K562 (cell line): ENCODE data around the gene TICRR. TPM values are rescaled to one million over a fixed set of nuclear protein-coding genes. Genes with fewer than 3 reads are reported as not detected.

Experiments
- AFF1 ChIP-seq, 2 experiments: fragments of 450-650 bp; IDR thresholded peaks; 2 replicates each; pipeline ENCODE4 v1.6.1; 2018; ENCODE audit warnings: mild to moderate bottlenecking in 2 of 2, low read depth in 1 of 2; ENCODE audit not compliant: partially characterized antibody in 2 of 2
- CCNT2 ChIP-seq: IDR thresholded peaks from 2 replicates; pipeline ENCODE4 v1.6.1; 2011; ENCODE audit warnings: borderline replicate concordance, low read depth, mild to moderate bottlenecking, moderate library complexity, mixed read lengths, low read length; ENCODE audit not compliant: insufficient read length; ENCODE audit errors: extremely low read depth
- DLX4 ChIP-seq: fragments of 250-450 bp; sonication (Bioruptor Pico); IDR thresholded peaks from 2 replicates; pipeline ENCODE4 v1.6.1; 2021; ENCODE audit warnings: mild to moderate bottlenecking
- GATAD2B ChIP-seq: fragments of 450-650 bp; IDR thresholded peaks from 2 replicates; pipeline ENCODE4 v1.6.1; 2017; ENCODE audit warnings: mild to moderate bottlenecking, borderline replicate concordance
- GTF2F1 ChIP-seq: IDR thresholded peaks from 2 replicates; pipeline ENCODE4 v1.6.1; 2011; ENCODE audit warnings: low read depth, low read length, improper control_type of control experiment
- HDAC6 ChIP-seq: IDR thresholded peaks from 2 replicates; pipeline ENCODE4 v1.6.1; 2012; ENCODE audit warnings: low read depth, mild to moderate bottlenecking, control low read depth, inconsistent platforms, low read length, moderate library complexity
- HMGXB4 ChIP-seq: sonication (generic); formaldehyde crosslinking; IDR thresholded peaks from 2 replicates; pipeline ENCODE4 v1.8.1; 2023; ENCODE audit warnings: mild to moderate bottlenecking, missing genetic modification reagents
- KAT8 ChIP-seq: fragments of 450-650 bp; IDR thresholded peaks from 2 replicates; pipeline ENCODE4 v1.6.1; 2016; ENCODE audit warnings: low read depth, mild to moderate bottlenecking
- MITF ChIP-seq: IDR thresholded peaks from 2 replicates; pipeline ENCODE4 v1.6.1; 2014; ENCODE audit warnings: antibody characterized with exemption
- NR4A1 ChIP-seq, 2 experiments: fragments of 250-450 bp in 1 of 2; fragments of 450-650 bp in 1 of 2; sonication (Bioruptor Pico) in 1 of 2; IDR thresholded peaks; 2 replicates each; pipeline versions ENCODE4 v1.4.0 to v1.6.1; 2016 to 2020; ENCODE audit warnings: mild to moderate bottlenecking in 2 of 2, missing compliant biosample characterization in 1 of 2, missing genetic modification characterization in 1 of 2, moderate library complexity in 1 of 2
- SNRNP70 ChIP-seq: fragments of 200-400 bp; formaldehyde crosslinking; optimal IDR thresholded peaks from 2 replicates; pipeline ENCODE3; 2017; ENCODE audit warnings: low read depth, low read length
- TCFL5 ChIP-seq: fragments of 250-450 bp; sonication (Bioruptor Pico); conservative IDR thresholded peaks from 2 replicates; pipeline ENCODE4 v1.6.1; 2021; ENCODE audit warnings: mild to moderate bottlenecking, moderate library complexity, matching md5 sums
- WHSC1 ChIP-seq: IDR thresholded peaks from one replicate; pipeline ENCODE4 v1.6.1; 2012; ENCODE audit warnings: low read length, control low read depth, inconsistent platforms
- ZNF140 ChIP-seq: fragments of 250-450 bp; sonication (Bioruptor Pico); IDR thresholded peaks from 2 replicates; pipeline ENCODE4 v1.8.0; 2021; ENCODE audit warnings: moderate library complexity, mild to moderate bottlenecking, inconsistent platforms
- ZNF280B ChIP-seq: fragments of 250-450 bp; sonication (Bioruptor Pico); IDR thresholded peaks from 2 replicates; pipeline ENCODE4 v1.5.1; 2021; ENCODE audit warnings: mild to moderate bottlenecking
- ZNF707 ChIP-seq: fragments of 250-450 bp; sonication (Bioruptor Pico); conservative IDR thresholded peaks from 2 replicates; pipeline ENCODE4 v1.8.0; 2022; ENCODE audit warnings: inconsistent platforms, mild to moderate bottlenecking, moderate library complexity
- ZNF717 ChIP-seq: fragments of 250-450 bp; sonication (Bioruptor Pico); IDR thresholded peaks from 2 replicates; pipeline ENCODE4 v1.5.0; 2021
- ZNF75A ChIP-seq: fragments of 450-650 bp; formaldehyde crosslinking; IDR thresholded peaks from 2 replicates; pipeline ENCODE4 v1.4.0; 2020; ENCODE audit warnings: mild to moderate bottlenecking
- polyA plus RNA-seq, 8 experiments: library from polyadenylated mRNA; depleted of rRNA in 4 of 8; stranded (reverse) in 5 of 8; unstranded in 3 of 8; fragments of >200 nt; fragmentation: Nextera tagmentation in 2 of 8; fragmentation: Illumina TruSeq in 1 of 8; extraction: Ambion mirVana in 2 of 8; extraction: Trizol in 1 of 8; gene quantifications; 2 replicates each; pipeline versions ENCODE4 v1.2.1 to v1.2.3, GENCODE V29; 2011 to 2014; ENCODE audit warnings: inconsistent platforms in 1 of 8, missing spikeins in 1 of 8
- total RNA-seq, 7 experiments: library from RNA; depleted of rRNA in 6 of 7; stranded (reverse); fragments of >200 nt in 6 of 7; fragmentation: Illumina TruSeq in 2 of 7; extraction: Trizol in 2 of 7; gene quantifications; 2 replicates each; pipeline versions ENCODE4 v1.2.1 to v1.2.3, GENCODE V29; 2011 to 2021; ENCODE audit warnings: low replicate concordance in 1 of 7

The TICRR gene
- total and polyA plus RNA-seq, 9 of the 15 experiments (the other 6 are each of a cell fraction or from before 2014, with no cell fraction given), result 0.84 to 22.9 (median 13.7) TPM

- no peak for TF ChIP-seq NR4A1 (CRISPR knock-in tag; IDR thresholded peaks at IDR 0.05)
- no peak for TF ChIP-seq NR4A1 (tag; IDR thresholded peaks at IDR 0.05)
- no peak for TF ChIP-seq ZNF280B
- no peak for TF ChIP-seq CCNT2
- no peak for TF ChIP-seq ZNF140 (CRISPR knock-in tag)
- TF ChIP-seq GATAD2B, result no peak
- no peak for TF ChIP-seq KAT8
- TF ChIP-seq ZNF717 (CRISPR knock-in tag), result no peak
- TF ChIP-seq AFF1 (IDR thresholded peaks at IDR 0.05; ENCODE audit: low read depth in 1 of 2, partially characterized antibody in 2 of 2), result no peak
- TF ChIP-seq HMGXB4 (CRISPR knock-in tag), result no peak
- no peak for TF ChIP-seq WHSC1
- TF ChIP-seq ZNF75A, result no peak
- TF ChIP-seq ZNF707 (CRISPR knock-in tag), result no peak
- no peak for TF ChIP-seq TCFL5 (CRISPR knock-in tag)
- TF ChIP-seq SNRNP70, result no peak
- no peak for TF ChIP-seq HDAC6
- TF ChIP-seq GTF2F1, result no peak
- TF ChIP-seq DLX4 (CRISPR knock-in tag), result no peak
- no peak for TF ChIP-seq MITF
Measured at GRCh38 chr15:89575146-89575655, at the start of gene TICRR (continued).
